HepG2 (cell line): ENCODE data around the gene SAPCD1. TPM values are rescaled to one million over a fixed set of nuclear protein-coding genes. Genes with fewer than 3 reads are reported as not detected.

ENCODE experiments used
- ATF1 ChIP-seq: IDR thresholded peaks from 2 replicates; pipeline ENCODE4 v1.6.1; 2016; ENCODE audit warnings: mild to moderate bottlenecking, control low read depth
- KLF16 ChIP-seq, 2 experiments: sonication (generic) in 1 of 2; formaldehyde crosslinking in 1 of 2; IDR thresholded peaks; 2 replicates each; pipeline versions ENCODE4 v1.6.1 to v1.8.0; 2016 to 2023; ENCODE audit warnings: missing genetic modification reagents in 2 of 2, missing compliant biosample characterization in 1 of 2
- NR2C2 ChIP-seq: sonication (generic); formaldehyde crosslinking; IDR thresholded peaks from 2 replicates; pipeline ENCODE4 v1.4.0; 2020; ENCODE audit warnings: missing genetic modification reagents, mild to moderate bottlenecking, moderate library complexity, borderline replicate concordance
- NRL ChIP-seq: sonication (generic); formaldehyde crosslinking; IDR thresholded peaks from 2 replicates; pipeline ENCODE4 v1.5.0; 2020; ENCODE audit warnings: missing genetic modification reagents, mild to moderate bottlenecking, moderate library complexity, borderline replicate concordance
- REST ChIP-seq, 2 experiments: IDR thresholded peaks; 2 replicates each; pipeline ENCODE4 v1.6.1; 2011 to 2012; ENCODE audit warnings: low read length in 2 of 2, borderline replicate concordance in 1 of 2, low read depth in 1 of 2, mild to moderate bottlenecking in 1 of 2, moderate library complexity in 1 of 2
- TGIF2 ChIP-seq: IDR thresholded peaks from 2 replicates; pipeline ENCODE4 v1.6.1; 2016; ENCODE audit warnings: control low read depth, missing compliant biosample characterization
- ZBTB14 ChIP-seq: sonication (generic); formaldehyde crosslinking; IDR thresholded peaks from 2 replicates; pipeline ENCODE4 v1.4.0; 2020; ENCODE audit warnings: missing genetic modification reagents
- ZBTB42 ChIP-seq: sonication (generic); formaldehyde crosslinking; IDR thresholded peaks from 2 replicates; pipeline ENCODE4 v1.5.0; 2020; ENCODE audit warnings: mild to moderate bottlenecking, missing genetic modification reagents
- ZNF225 ChIP-seq: sonication (generic); formaldehyde crosslinking; IDR thresholded peaks from 2 replicates; pipeline ENCODE4 v1.4.0; 2020; ENCODE audit warnings: mild to moderate bottlenecking, missing genetic modification reagents
- polyA plus RNA-seq, 8 experiments: library from polyadenylated mRNA; depleted of rRNA in 3 of 8; stranded (reverse) in 7 of 8; unstranded in 1 of 8; fragments of >200 nt; fragmentation: Illumina TruSeq in 4 of 8; extraction: Trizol in 4 of 8; gene quantifications; 2 replicates each; pipeline versions ENCODE4 v1.2.1 to v1.2.3, GENCODE V29; 2011 to 2016; ENCODE audit warnings: low read depth in 4 of 8, missing spikeins in 1 of 8, mixed read lengths in 1 of 8; ENCODE audit not compliant: insufficient read depth in 1 of 8
- total RNA-seq, 5 experiments: library from RNA; depleted of rRNA; stranded (reverse); fragments of >200 nt; fragmentation: Illumina TruSeq; extraction: Trizol; gene quantifications; 2 replicates each; pipeline ENCODE4 v1.2.3, GENCODE V29; 2016; ENCODE audit warnings: low read depth in 1 of 5
- TF ChIP-seq, protein P1 (sequence below): sonication (generic); formaldehyde crosslinking; IDR thresholded peaks from 2 replicates; pipeline ENCODE4 v1.8.0; 2022; ENCODE audit warnings: mild to moderate bottlenecking, missing genetic modification reagents, borderline replicate concordance
- TF ChIP-seq, protein P2 (sequence below): IDR thresholded peaks from 2 replicates; pipeline ENCODE4 v1.6.1; 2016; ENCODE audit warnings: low read depth, missing genetic modification reagents, missing compliant biosample characterization

The SAPCD1 gene
- total and polyA plus RNA-seq, 2 of the 13 experiments (the other 11 are each of a cell fraction or from before 2014, with no cell fraction given) = 2.5 to 3.9 TPM

DNA sequence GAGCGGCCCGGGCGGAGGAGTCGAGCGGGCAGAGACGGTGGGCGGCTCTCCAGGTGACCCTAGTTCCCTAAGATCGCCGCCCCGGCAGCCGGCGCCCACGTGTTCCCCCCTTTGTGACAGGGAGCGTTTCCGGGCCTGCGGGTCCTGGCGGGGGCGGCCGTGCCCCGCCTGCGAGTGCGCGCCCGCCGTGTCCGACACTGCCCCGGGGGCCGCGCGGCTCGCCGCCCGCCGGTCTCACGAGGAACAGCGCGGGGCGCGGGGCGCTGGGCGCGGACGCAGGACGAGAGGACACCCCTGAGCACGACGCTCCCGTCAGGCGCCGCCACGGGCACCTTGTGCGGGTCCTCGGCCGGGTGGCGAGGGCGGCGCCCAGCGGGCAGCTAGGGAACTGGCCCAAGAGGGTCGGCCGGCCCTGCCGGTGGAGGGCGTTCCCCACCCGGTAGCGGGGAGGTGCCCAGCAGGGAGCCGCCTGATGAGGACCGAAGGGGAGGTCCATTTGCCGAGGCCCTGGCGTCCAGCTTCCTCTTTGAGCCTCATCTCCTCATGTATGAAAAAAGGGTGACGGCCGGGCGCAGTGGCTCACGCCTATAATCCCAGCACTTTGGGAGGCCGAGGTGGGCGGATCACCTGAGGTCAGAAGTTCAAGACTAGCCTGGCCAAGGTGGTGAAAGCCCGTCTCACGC lies 33.3 kb downstream of the SAPCD1 start, which contains the start of gene VARS1 (continued):
- TF ChIP-seq REST (IDR thresholded peaks at IDR 0.05; ENCODE audit: borderline replicate concordance in 1 of 2, low read depth in 1 of 2, low read length in 2 of 2) = no peak
- TF ChIP-seq, protein P1, sequence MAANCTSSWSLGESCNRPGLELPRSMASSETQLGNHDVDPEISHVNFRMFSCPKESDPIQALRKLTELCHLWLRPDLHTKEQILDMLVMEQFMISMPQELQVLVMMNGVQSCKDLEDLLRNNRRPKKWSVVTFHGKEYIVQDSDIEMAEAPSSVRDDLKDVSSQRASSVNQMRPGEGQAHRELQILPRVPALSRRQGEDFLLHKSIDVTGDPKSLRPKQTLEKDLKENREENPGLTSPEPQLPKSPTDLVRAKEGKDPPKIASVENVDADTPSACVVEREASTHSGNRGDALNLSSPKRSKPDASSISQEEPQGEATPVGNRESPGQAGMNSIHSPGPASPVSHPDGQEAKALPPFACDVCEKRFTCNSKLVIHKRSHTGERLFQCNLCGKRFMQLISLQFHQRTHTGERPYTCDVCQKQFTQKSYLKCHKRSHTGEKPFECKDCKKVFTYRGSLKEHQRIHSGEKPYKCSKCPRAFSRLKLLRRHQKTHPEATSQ (CRISPR knock-in tag) = no peak
- peak; percentile 76; the same call in 1 of the 2 replicates for TF ChIP-seq ZBTB14
- TF ChIP-seq NR2C2 = peak; percentile 84
- no peak for TF ChIP-seq ATF1 (CRISPR knock-in tag)
- 0 out of 4 replicates have a peak, but pooled peaks of 1 of the 2 experiments have one; percentile 37 for TF ChIP-seq KLF16 (CRISPR knock-in tag; IDR thresholded peaks at IDR 0.05)
- TF ChIP-seq ZBTB42 = 0 out of 2 replicates have a peak, but pooled peaks have one; percentile 9
- peak; percentile 4; the same call in 1 of the 2 replicates for TF ChIP-seq ZNF225 (CRISPR knock-in tag)
- peak; percentile 99 for TF ChIP-seq TGIF2 (CRISPR knock-in tag)
- TF ChIP-seq, protein P2, sequence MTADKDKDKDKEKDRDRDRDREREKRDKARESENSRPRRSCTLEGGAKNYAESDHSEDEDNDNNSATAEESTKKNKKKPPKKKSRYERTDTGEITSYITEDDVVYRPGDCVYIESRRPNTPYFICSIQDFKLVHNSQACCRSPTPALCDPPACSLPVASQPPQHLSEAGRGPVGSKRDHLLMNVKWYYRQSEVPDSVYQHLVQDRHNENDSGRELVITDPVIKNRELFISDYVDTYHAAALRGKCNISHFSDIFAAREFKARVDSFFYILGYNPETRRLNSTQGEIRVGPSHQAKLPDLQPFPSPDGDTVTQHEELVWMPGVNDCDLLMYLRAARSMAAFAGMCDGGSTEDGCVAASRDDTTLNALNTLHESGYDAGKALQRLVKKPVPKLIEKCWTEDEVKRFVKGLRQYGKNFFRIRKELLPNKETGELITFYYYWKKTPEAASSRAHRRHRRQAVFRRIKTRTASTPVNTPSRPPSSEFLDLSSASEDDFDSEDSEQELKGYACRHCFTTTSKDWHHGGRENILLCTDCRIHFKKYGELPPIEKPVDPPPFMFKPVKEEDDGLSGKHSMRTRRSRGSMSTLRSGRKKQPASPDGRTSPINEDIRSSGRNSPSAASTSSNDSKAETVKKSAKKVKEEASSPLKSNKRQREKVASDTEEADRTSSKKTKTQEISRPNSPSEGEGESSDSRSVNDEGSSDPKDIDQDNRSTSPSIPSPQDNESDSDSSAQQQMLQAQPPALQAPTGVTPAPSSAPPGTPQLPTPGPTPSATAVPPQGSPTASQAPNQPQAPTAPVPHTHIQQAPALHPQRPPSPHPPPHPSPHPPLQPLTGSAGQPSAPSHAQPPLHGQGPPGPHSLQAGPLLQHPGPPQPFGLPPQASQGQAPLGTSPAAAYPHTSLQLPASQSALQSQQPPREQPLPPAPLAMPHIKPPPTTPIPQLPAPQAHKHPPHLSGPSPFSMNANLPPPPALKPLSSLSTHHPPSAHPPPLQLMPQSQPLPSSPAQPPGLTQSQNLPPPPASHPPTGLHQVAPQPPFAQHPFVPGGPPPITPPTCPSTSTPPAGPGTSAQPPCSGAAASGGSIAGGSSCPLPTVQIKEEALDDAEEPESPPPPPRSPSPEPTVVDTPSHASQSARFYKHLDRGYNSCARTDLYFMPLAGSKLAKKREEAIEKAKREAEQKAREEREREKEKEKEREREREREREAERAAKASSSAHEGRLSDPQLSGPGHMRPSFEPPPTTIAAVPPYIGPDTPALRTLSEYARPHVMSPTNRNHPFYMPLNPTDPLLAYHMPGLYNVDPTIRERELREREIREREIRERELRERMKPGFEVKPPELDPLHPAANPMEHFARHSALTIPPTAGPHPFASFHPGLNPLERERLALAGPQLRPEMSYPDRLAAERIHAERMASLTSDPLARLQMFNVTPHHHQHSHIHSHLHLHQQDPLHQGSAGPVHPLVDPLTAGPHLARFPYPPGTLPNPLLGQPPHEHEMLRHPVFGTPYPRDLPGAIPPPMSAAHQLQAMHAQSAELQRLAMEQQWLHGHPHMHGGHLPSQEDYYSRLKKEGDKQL (CRISPR knock-in tag) = peak; percentile 26; the same call in 1 of the 2 replicates
- TF ChIP-seq NRL (CRISPR knock-in tag) = peak; percentile 59
